Measurements from ENCODE around the gene SLC18A3.

Gene SLC18A3

DNA sequence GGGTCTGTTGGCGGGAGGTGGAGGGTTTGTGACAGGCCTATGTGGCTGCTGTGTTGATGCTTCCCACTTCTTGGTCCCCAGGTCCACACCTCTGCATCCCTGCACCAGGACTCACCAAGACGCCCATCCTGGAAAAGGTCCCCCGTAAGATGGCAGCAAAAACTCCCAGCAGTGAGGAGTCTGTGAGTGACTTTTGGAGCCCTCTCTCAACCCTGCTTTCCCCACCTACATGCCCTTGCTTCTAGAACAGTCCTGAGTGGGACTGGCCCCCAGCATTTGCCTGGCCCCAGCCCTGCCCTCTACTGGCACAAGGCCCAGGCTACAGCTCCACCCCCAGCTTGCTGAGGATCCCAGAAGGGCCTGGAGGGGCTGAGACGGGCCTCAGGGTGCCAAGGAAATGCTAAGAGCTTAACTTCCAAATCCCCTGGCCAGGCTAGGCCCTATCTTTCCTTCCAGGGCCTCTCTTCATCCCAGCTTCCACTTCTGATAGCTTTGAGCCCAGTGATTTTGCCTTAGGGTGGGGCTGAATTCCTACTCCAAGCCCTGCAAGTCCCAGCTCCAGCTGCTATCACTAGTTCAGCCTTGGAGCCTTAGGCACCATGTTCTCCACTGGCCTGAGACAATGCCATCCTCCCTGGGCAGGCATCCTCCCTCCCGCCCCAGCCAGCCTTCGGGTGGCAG, 6.5 kb downstream of the SLC18A3 start:
- Histone ChIP-seq H3K27me3 (ENCODE audit: insufficient read depth, poor library complexity, severe bottlenecking) (peaks cover 40% of the 10 kb centered on the region), H3K4me3 (replicated peaks; ENCODE audit: insufficient read depth, low read length) (no peak overlapping the region), H3K27ac (replicated peaks) (no peak overlapping the region)
- DNase-seq (ENCODE audit: low read depth in 1 of 2, low spot score in 1 of 2), result no peak
- TF ChIP-seq SPI1 (IDR thresholded peaks at IDR 0.05; ENCODE audit: borderline replicate concordance, low read depth) (no peak), POLR2AphosphoS5 (IDR thresholded peaks at IDR 0.05; ENCODE audit: low read depth) (no peak), GABPA (IDR thresholded peaks at IDR 0.05; ENCODE audit: low read depth) (no peak)
- TF ChIP-seq, protein P1, sequence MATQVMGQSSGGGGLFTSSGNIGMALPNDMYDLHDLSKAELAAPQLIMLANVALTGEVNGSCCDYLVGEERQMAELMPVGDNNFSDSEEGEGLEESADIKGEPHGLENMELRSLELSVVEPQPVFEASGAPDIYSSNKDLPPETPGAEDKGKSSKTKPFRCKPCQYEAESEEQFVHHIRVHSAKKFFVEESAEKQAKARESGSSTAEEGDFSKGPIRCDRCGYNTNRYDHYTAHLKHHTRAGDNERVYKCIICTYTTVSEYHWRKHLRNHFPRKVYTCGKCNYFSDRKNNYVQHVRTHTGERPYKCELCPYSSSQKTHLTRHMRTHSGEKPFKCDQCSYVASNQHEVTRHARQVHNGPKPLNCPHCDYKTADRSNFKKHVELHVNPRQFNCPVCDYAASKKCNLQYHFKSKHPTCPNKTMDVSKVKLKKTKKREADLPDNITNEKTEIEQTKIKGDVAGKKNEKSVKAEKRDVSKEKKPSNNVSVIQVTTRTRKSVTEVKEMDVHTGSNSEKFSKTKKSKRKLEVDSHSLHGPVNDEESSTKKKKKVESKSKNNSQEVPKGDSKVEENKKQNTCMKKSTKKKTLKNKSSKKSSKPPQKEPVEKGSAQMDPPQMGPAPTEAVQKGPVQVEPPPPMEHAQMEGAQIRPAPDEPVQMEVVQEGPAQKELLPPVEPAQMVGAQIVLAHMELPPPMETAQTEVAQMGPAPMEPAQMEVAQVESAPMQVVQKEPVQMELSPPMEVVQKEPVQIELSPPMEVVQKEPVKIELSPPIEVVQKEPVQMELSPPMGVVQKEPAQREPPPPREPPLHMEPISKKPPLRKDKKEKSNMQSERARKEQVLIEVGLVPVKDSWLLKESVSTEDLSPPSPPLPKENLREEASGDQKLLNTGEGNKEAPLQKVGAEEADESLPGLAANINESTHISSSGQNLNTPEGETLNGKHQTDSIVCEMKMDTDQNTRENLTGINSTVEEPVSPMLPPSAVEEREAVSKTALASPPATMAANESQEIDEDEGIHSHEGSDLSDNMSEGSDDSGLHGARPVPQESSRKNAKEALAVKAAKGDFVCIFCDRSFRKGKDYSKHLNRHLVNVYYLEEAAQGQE (IDR thresholded peaks at IDR 0.05; ENCODE audit: insufficient replicate concordance, low read depth), result no peak
- TF ChIP-seq, protein P2, sequence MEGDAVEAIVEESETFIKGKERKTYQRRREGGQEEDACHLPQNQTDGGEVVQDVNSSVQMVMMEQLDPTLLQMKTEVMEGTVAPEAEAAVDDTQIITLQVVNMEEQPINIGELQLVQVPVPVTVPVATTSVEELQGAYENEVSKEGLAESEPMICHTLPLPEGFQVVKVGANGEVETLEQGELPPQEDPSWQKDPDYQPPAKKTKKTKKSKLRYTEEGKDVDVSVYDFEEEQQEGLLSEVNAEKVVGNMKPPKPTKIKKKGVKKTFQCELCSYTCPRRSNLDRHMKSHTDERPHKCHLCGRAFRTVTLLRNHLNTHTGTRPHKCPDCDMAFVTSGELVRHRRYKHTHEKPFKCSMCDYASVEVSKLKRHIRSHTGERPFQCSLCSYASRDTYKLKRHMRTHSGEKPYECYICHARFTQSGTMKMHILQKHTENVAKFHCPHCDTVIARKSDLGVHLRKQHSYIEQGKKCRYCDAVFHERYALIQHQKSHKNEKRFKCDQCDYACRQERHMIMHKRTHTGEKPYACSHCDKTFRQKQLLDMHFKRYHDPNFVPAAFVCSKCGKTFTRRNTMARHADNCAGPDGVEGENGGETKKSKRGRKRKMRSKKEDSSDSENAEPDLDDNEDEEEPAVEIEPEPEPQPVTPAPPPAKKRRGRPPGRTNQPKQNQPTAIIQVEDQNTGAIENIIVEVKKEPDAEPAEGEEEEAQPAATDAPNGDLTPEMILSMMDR (IDR thresholded peaks at IDR 0.05; ENCODE audit: insufficient read depth, low read length), result no peak

DNA sequence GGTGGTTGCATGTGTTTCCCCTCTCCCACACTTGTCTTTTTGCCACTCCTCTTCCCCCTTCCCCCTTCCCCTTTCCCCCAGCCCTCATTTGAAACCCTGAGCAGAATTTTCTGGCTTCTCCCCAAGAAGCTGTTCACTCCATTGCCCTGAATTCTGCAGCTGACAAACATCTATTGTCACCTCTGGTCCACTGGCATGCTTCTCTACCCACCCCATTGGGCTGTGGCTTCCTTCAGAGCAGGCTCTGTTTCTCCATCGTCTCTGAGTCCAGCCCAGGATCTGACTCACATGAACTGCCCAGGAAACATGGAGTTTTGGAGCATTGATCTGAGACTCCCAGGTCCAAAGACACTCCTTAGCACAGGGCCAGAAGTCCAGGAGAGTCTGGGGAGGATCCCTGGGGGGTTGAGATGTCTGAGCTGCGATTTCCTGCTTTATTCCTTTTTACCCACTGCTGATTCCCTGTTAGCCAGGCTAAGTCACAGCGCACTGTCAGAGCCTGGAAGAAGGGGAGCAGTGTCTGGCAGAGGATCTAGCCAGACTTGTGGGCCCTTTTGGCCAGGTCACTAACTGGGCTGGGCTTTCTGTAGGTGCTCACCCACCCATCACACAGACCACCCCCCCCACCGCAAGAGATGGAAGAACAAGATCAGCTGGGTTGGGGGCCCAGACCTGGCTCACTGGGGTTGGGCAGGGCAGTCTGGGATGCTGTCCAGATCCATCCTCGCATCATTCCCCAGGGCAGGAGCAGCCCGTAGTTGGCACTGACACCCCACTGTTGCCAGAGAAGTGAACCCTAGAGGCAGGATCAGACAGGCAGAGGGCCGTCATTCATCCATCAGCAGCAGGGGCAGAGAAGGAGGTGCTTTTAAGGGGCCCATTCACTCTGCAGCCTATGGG, 7.3 kb downstream of the SLC18A3 start:
- TF ChIP-seq GABPA (IDR thresholded peaks at IDR 0.05; ENCODE audit: low read depth), result no peak
- no peak for TF ChIP-seq POLR2AphosphoS5 (IDR thresholded peaks at IDR 0.05; ENCODE audit: low read depth)
- TF ChIP-seq, protein P1 (IDR thresholded peaks at IDR 0.05; ENCODE audit: insufficient replicate concordance, low read depth), result no peak
- no peak for TF ChIP-seq SPI1 (IDR thresholded peaks at IDR 0.05; ENCODE audit: borderline replicate concordance, low read depth)
- TF ChIP-seq, protein P2 (IDR thresholded peaks at IDR 0.05; ENCODE audit: insufficient read depth, low read length), result no peak
- H3K27me3 ChIP-seq (ENCODE audit: insufficient read depth, poor library complexity, severe bottlenecking), result peaks cover 32% of the 10 kb centered on the region
- DNase-seq (ENCODE audit: low read depth in 1 of 2, low spot score in 1 of 2), result no peak
- H3K27ac ChIP-seq (replicated peaks), result no peak overlapping the region
- H3K4me3 ChIP-seq (replicated peaks; ENCODE audit: insufficient read depth, low read length), result no peak overlapping the region

DNA sequence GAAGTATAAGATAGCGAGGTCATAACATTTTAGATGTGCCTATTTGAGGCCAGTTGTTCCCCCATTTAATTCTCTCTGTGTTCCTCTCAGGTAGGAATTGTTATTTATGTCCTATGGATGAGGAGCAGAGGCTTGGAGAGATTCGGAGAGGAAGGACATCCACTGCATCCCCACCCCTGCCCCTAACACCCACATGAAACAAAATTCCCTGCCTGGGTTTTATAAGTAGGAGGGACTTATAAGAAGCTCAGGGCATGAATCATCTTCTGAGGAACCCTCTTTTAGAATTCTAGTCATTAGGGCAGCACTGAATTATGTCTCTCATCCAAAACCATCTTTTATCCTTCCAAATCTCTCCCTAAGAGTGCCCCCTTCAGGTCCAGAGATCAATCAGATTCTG, 8.7 kb downstream of the SLC18A3 start:
- H3K27ac ChIP-seq (replicated peaks), result no peak overlapping the region
- H3K27me3 ChIP-seq (ENCODE audit: insufficient read depth, poor library complexity, severe bottlenecking), result peaks cover 19% of the 10 kb centered on the region
- no peak overlapping the region for H3K4me3 ChIP-seq (replicated peaks; ENCODE audit: insufficient read depth, low read length)
- TF ChIP-seq, protein P1 (IDR thresholded peaks at IDR 0.05; ENCODE audit: insufficient replicate concordance, low read depth), result no peak
- TF ChIP-seq POLR2AphosphoS5 (IDR thresholded peaks at IDR 0.05; ENCODE audit: low read depth) (no peak), GABPA (IDR thresholded peaks at IDR 0.05; ENCODE audit: low read depth) (no peak), SPI1 (IDR thresholded peaks at IDR 0.05; ENCODE audit: borderline replicate concordance, low read depth) (no peak)
- TF ChIP-seq, protein P2 (IDR thresholded peaks at IDR 0.05; ENCODE audit: insufficient read depth, low read length), result no peak
- DNase-seq (ENCODE audit: low read depth in 1 of 2, low spot score in 1 of 2), result no peak

Data from HL-60 (cell line).